ENCODE data around the gene STK25. TPM values are rescaled to one million over a fixed set of nuclear protein-coding genes. Genes with fewer than 3 reads are reported as not detected.

Gene STK25
- total RNA-seq, 3 donors from 2014 or later = 102 to 139 (median 126) TPM

DNA sequence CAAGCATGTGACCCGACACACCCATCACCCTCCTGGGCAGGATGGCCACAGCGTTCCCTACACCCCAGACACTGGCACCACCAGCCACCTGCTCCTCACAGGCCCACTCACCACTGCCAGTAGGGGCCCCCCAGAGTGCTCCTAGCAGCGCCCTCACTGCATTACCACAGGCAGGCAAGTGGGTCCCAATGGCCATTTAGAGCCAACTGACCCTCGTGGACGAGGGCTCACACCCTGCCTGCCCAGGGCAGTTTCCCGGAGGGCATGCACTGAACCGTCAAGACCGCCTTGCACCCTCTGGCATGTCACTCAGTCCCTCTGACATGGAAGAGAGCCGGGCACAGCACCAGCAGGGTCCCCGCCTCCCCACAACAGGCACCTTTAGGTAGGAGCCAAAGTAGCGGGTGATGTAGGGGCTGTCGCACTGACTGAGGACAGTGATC lies 7.3 kb downstream of the STK25 start:
- Histone ChIP-seq H3K36me3 (no peaks in the 10 kb centered on the region), H3K4me3 (no peak overlapping the region), H3K27me3 (no peaks in the 10 kb centered on the region), H3K4me1 (no peaks in the 10 kb centered on the region), H3K9me3 (no peaks in the 10 kb centered on the region), H3K27ac (no peak overlapping the region)
- no peak for DNase-seq (ENCODE audit: low spot score in 2 of 2)
- intact Hi-C loops (cut with DNase I; ENCODE audit: low total_unique reads) = no loop called here
- TF ChIP-seq POLR2A (IDR thresholded peaks at IDR 0.05) = no peak
- TF ChIP-seq CTCF (IDR thresholded peaks at IDR 0.05) = no peak

DNA sequence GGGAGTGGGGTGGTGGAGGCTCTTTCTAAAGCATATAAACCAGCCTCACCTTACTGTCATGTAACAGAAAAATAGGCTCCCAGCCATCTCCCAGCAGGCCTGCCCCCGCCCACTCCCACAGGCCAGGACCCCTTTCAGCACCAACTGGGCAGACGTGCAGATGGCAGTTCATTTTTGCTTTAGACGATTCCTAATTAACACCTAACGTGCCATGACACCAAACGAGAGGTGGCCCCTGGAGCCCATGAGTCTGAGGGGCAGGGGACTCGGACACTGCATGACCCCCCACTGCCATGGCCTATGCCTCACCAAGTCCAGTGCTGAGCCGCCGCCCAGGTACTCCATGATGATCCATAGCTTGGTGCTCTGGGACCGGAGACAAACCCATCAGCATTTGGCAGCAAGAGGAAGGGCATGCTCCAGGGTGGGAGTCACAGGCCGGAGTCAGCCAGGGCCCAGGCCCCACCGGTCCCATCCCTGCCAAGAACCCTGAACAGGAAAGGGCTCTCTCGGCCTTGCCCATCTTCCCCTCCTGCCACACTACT lies 7.9 kb downstream of the STK25 start:
- Histone ChIP-seq H3K9me3 (no peaks in the 10 kb centered on the region), H3K4me1 (no peaks in the 10 kb centered on the region), H3K36me3 (no peaks in the 10 kb centered on the region), H3K27me3 (no peaks in the 10 kb centered on the region), H3K27ac (no peak overlapping the region), H3K4me3 (no peak overlapping the region)
- intact Hi-C loops (cut with DNase I; ENCODE audit: low total_unique reads) = no loop called here
- TF ChIP-seq POLR2AphosphoS5 (IDR thresholded peaks at IDR 0.05) (no peak), POLR2A (IDR thresholded peaks at IDR 0.05) (no peak), CTCF (IDR thresholded peaks at IDR 0.05) (no peak)
- no peak for DNase-seq (ENCODE audit: low spot score in 2 of 2)

GRCh38 chr2:241500016-241500415 lies 8.4 kb downstream of the STK25 start:
- H3K9me3 ChIP-seq = no peaks in the 10 kb centered on the region
- DNase-seq (ENCODE audit: low spot score in 2 of 2) = no peak
- TF ChIP-seq POLR2AphosphoS5 (IDR thresholded peaks at IDR 0.05) (no peak), POLR2A (IDR thresholded peaks at IDR 0.05) (no peak), CTCF (IDR thresholded peaks at IDR 0.05) (no peak)
- intact Hi-C loops (cut with DNase I; ENCODE audit: low total_unique reads) = no loop called here
- no peaks in the 10 kb centered on the region for H3K4me1 ChIP-seq
- no peaks in the 10 kb centered on the region for H3K27me3 ChIP-seq
- no peak overlapping the region for H3K27ac ChIP-seq
- no peak overlapping the region for H3K4me3 ChIP-seq
- H3K36me3 ChIP-seq = no peaks in the 10 kb centered on the region

- no peaks in the 10 kb centered on the region for H3K4me1 ChIP-seq
- H3K9me3 ChIP-seq = no peaks in the 10 kb centered on the region
- no peak for DNase-seq (ENCODE audit: low spot score in 2 of 2)
- no peak overlapping the region for H3K4me3 ChIP-seq
- intact Hi-C loops (cut with DNase I; ENCODE audit: low total_unique reads) = no loop called here
- no peaks in the 10 kb centered on the region for H3K36me3 ChIP-seq
- no peaks in the 10 kb centered on the region for H3K27me3 ChIP-seq
- H3K27ac ChIP-seq = no peak overlapping the region
- TF ChIP-seq POLR2A (IDR thresholded peaks at IDR 0.05) (no peak), POLR2AphosphoS5 (IDR thresholded peaks at IDR 0.05) (no peak), CTCF (IDR thresholded peaks at IDR 0.05) (no peak)
These were observed 9.0 kb downstream of the STK25 start for GRCh38 chr2:241499146-241499965.

Data from breast epithelium (tissue), 4 donors.